Measurements from ENCODE around the gene SLC36A3. TPM values are rescaled to one million over a fixed set of nuclear protein-coding genes. Genes with fewer than 3 reads are reported as not detected.

SLC36A3 gene
- total and polyA plus RNA-seq, 2 of the 4 experiments (the other 2 are of a cell fraction) = not detected

GRCh38 chr5:151231359-151231758 lies 72.2 kb downstream of the SLC36A3 start:
- no peaks in the 10 kb centered on the region for H3K9me3 ChIP-seq (ENCODE audit: control insufficient read depth, insufficient read depth, low read length)
- peaks cover 32% of the 10 kb centered on the region for H3K27me3 ChIP-seq (ENCODE audit: control insufficient read depth, insufficient read depth, low read length)
- no peak overlapping the region for H2AK5ac ChIP-seq (ENCODE audit: low read depth, low read length)
- no peak overlapping the region for H2BK20ac ChIP-seq (ENCODE audit: low read depth, low read length)
- H3K4ac ChIP-seq (ENCODE audit: low read depth, low read length) = no peak overlapping the region
- CTCF ChIA-PET = no interaction called here
- no TSS peak for BruUV-seq (replicated peaks)
- H4K20me1 ChIP-seq (ENCODE audit: insufficient read depth, low read length) = no peaks in the 10 kb centered on the region
- no peaks in the 10 kb centered on the region for H3K36me3 ChIP-seq (ENCODE audit: control insufficient read depth, insufficient read depth, low read length)
- H2BK15ac ChIP-seq (ENCODE audit: low read depth, low read length) = no peak overlapping the region
- DNase-seq (no peak), ATAC-seq (ENCODE audit: low read depth) (no peak)
- in situ Hi-C loops (cut with MboI; ENCODE audit: low sequenced_read_pairs) (no loop called here), dilution Hi-C loops (cut with HindIII; ENCODE audit: low sequenced_read_pairs, unreplicated experiment) (no loop called here), intact Hi-C loops (cut with micrococcal nuclease) (no loop called here)
- no peak overlapping the region for H2BK5ac ChIP-seq (ENCODE audit: low read depth, low read length, poor library complexity, severe bottlenecking)
- no peak overlapping the region for H4K91ac ChIP-seq (ENCODE audit: insufficient read depth, low read depth, low read length)
- H3K79me1 ChIP-seq (ENCODE audit: low read depth in 1 of 2, low read length in 2 of 2) = no peaks in the 10 kb centered on the region
- no peak overlapping the region for H4K8ac ChIP-seq (ENCODE audit: low read depth in 2 of 2, low read length in 2 of 2)
- POLR2A ChIA-PET (ENCODE audit: unreplicated experiment) = no interaction called here
- H2BK120ac ChIP-seq (ENCODE audit: low read depth, low read length) = no peak overlapping the region
- no peak overlapping the region for H3K23ac ChIP-seq (ENCODE audit: low read depth, low read length)
- no peak overlapping the region for H4K5ac ChIP-seq (ENCODE audit: low read depth, low read length)
- no peaks in the 10 kb centered on the region for H3K9me1 ChIP-seq (ENCODE audit: insufficient read depth, low read length)
- H3K18ac ChIP-seq (ENCODE audit: low read depth, low read length) = no peak overlapping the region
- no peak overlapping the region for H3K4me2 ChIP-seq (ENCODE audit: low read depth, low read length)
- H2AFZ ChIP-seq (replicated peaks; ENCODE audit: low read length, poor library complexity) = no peak overlapping the region
- no peak overlapping the region for H3K27ac ChIP-seq (ENCODE audit: insufficient read depth, low read length)
- TF ChIP-seq RFX5 (IDR thresholded peaks at IDR 0.05; ENCODE audit: low read depth, low read length) (no peak), CTCF (conservative IDR thresholded peaks at IDR 0.05; ENCODE audit: low read depth, low read length) (no peak), SMC3 (IDR thresholded peaks at IDR 0.05; ENCODE audit: low read depth, low read length) (no peak), FOS (IDR thresholded peaks at IDR 0.05; ENCODE audit: low read depth, low read length) (no peak), CEBPB (IDR thresholded peaks at IDR 0.05; ENCODE audit: low read depth, low read length) (no peak), MAZ (IDR thresholded peaks at IDR 0.05; ENCODE audit: borderline replicate concordance, low read depth, low read length) (no peak), BHLHE40 (IDR thresholded peaks at IDR 0.05; ENCODE audit: low read depth, low read length) (no peak), RAD21 (IDR thresholded peaks at IDR 0.05; ENCODE audit: low read length) (no peak), RCOR1 (IDR thresholded peaks at IDR 0.05; ENCODE audit: insufficient replicate concordance, low read length) (no peak), MAFK (IDR thresholded peaks at IDR 0.05; ENCODE audit: low read depth, low read length) (no peak), CHD1 (IDR thresholded peaks at IDR 0.05; ENCODE audit: low read depth, low read length) (no peak), MXI1 (IDR thresholded peaks at IDR 0.05; ENCODE audit: borderline replicate concordance, low read depth, low read length) (no peak), POLR2A (IDR thresholded peaks at IDR 0.05; ENCODE audit: low read depth, low read length) (no peak)
- TF ChIP-seq, protein P1, sequence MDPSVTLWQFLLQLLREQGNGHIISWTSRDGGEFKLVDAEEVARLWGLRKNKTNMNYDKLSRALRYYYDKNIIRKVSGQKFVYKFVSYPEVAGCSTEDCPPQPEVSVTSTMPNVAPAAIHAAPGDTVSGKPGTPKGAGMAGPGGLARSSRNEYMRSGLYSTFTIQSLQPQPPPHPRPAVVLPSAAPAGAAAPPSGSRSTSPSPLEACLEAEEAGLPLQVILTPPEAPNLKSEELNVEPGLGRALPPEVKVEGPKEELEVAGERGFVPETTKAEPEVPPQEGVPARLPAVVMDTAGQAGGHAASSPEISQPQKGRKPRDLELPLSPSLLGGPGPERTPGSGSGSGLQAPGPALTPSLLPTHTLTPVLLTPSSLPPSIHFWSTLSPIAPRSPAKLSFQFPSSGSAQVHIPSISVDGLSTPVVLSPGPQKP (IDR thresholded peaks at IDR 0.05; ENCODE audit: borderline replicate concordance, low read depth, low read length) = no peak
- no peak overlapping the region for H3K56ac ChIP-seq (ENCODE audit: extremely low read depth, insufficient read depth, low read length)
- H3K4me3 ChIP-seq (ENCODE audit: insufficient read depth, low read depth, low read length) = no peak overlapping the region
- peaks cover 2% of the 10 kb centered on the region; the same call in 1 of the 2 replicates for H3K4me1 ChIP-seq (ENCODE audit: control insufficient read depth, insufficient read depth, low read length)
- no peak overlapping the region for H3K9ac ChIP-seq (ENCODE audit: low read depth, low read length)
- no peak overlapping the region for H3K14ac ChIP-seq (replicated peaks; ENCODE audit: low read depth, low read length)
- no peak overlapping the region for H2AK9ac ChIP-seq (replicated peaks; ENCODE audit: low read depth, low read length, poor library complexity)

Data from IMR-90 (cell line).